Parathyroid adenoma (tissue), 2 donors: Measurements from ENCODE around the gene CAMTA1.
A peak's percentile ranks its signal among the peaks of the same experiment; 100 is the strongest.

ENCODE experiments used
- H2AFZ ChIP-seq: fragments of 300-600 bp; sonication (generic); one replicate; pipeline ENCODE4 v1.7.0; 2017; ENCODE audit warnings: antibody characterized with exemption, mild to moderate bottlenecking
- H3K27ac ChIP-seq: fragments of 300-600 bp; sonication (generic); one replicate; pipeline ENCODE4 v1.7.0; 2017
- H3K27me3 ChIP-seq: fragments of 300-600 bp; sonication (generic); one replicate; pipeline ENCODE4 v1.7.0; 2017; ENCODE audit warnings: low read length; ENCODE audit not compliant: control insufficient read depth, insufficient read depth
- H3K36me3 ChIP-seq: fragments of 300-600 bp; sonication (generic); one replicate; pipeline ENCODE4 v1.7.0; 2017; ENCODE audit warnings: low read length; ENCODE audit not compliant: control insufficient read depth, insufficient read depth
- H3K4me1 ChIP-seq: fragments of 300-600 bp; sonication (generic); one replicate; pipeline ENCODE4 v1.7.0; 2017; ENCODE audit warnings: control low read depth
- H3K4me2 ChIP-seq: fragments of 300-600 bp; sonication (generic); one replicate; pipeline ENCODE4 v1.7.0; 2017; ENCODE audit warnings: low read length
- H3K4me3 ChIP-seq: fragments of 300-600 bp; sonication (generic); one replicate; pipeline ENCODE4 v1.7.0; 2017; ENCODE audit warnings: low read depth, low read length
- H3K79me2 ChIP-seq: fragments of 300-600 bp; sonication (generic); one replicate; pipeline ENCODE4 v1.7.0; 2017; ENCODE audit warnings: control low read depth
- H3K9ac ChIP-seq: fragments of 300-600 bp; sonication (generic); one replicate; pipeline ENCODE4 v1.7.0; 2017; ENCODE audit warnings: mild to moderate bottlenecking
- H3K9me3 ChIP-seq: fragments of 300-600 bp; sonication (generic); one replicate; pipeline ENCODE4 v1.7.0; 2017; ENCODE audit warnings: low read length; ENCODE audit not compliant: control insufficient read depth
- TF ChIP-seq, protein P1 (sequence below): fragments of 300-600 bp; sonication (generic); IDR thresholded peaks from one replicate; pipeline ENCODE4 v1.7.0; 2017; ENCODE audit warnings: antibody characterized with exemption, mild to moderate bottlenecking
- donor health status: primary hyperparathyroidism.

CAMTA1 gene

DNA sequence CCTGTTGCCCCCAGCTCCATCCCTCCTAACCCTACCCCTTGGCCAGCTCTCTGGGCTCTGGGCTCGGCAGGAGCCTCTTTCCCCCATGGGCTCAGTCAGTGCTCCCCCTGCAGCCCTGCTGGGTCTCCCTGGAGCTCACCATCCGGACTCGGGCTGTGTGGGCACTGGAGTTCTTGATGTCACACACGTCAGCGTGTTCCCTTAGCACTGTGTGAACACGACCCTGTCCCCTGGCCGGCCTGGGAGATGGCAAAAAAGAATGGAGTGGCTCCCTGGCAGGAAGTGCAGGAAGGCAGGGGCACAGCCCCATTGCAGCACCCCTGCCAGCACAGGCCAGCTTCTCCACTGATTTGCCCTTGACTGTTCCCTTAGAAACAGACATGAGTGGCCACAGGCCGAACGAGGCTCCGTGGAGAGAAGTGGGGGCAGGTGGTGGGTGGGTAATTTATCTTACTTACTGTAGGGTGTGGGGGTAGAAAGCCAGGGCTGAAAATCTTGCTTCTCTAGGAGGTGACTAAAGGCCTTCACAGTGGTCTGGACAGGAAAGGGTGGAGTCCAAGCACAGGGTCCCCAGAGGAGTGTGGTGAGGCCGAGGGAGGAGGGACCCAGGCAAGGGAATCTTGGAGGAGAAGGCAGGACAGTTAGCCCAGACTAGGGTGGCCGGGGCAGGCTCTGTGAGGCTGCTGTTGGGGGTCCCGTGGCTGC is 604.1 kb downstream of the CAMTA1 start:
- no peak overlapping the region for H3K4me3 ChIP-seq
- H3K9me3 ChIP-seq: no peaks in the 10 kb centered on the region
- H3K4me2 ChIP-seq: no peak overlapping the region
- no peaks in the 10 kb centered on the region for H3K27me3 ChIP-seq
- no peaks in the 10 kb centered on the region for H3K36me3 ChIP-seq
- H3K9ac ChIP-seq: no peak overlapping the region
- H3K27ac ChIP-seq: peak overlapping the region; percentile 36
- no peaks in the 10 kb centered on the region for H3K79me2 ChIP-seq
- no peak overlapping the region for H2AFZ ChIP-seq
- peaks cover 10% of the 10 kb centered on the region for H3K4me1 ChIP-seq
- TF ChIP-seq, protein P1, sequence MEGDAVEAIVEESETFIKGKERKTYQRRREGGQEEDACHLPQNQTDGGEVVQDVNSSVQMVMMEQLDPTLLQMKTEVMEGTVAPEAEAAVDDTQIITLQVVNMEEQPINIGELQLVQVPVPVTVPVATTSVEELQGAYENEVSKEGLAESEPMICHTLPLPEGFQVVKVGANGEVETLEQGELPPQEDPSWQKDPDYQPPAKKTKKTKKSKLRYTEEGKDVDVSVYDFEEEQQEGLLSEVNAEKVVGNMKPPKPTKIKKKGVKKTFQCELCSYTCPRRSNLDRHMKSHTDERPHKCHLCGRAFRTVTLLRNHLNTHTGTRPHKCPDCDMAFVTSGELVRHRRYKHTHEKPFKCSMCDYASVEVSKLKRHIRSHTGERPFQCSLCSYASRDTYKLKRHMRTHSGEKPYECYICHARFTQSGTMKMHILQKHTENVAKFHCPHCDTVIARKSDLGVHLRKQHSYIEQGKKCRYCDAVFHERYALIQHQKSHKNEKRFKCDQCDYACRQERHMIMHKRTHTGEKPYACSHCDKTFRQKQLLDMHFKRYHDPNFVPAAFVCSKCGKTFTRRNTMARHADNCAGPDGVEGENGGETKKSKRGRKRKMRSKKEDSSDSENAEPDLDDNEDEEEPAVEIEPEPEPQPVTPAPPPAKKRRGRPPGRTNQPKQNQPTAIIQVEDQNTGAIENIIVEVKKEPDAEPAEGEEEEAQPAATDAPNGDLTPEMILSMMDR: no peak

DNA sequence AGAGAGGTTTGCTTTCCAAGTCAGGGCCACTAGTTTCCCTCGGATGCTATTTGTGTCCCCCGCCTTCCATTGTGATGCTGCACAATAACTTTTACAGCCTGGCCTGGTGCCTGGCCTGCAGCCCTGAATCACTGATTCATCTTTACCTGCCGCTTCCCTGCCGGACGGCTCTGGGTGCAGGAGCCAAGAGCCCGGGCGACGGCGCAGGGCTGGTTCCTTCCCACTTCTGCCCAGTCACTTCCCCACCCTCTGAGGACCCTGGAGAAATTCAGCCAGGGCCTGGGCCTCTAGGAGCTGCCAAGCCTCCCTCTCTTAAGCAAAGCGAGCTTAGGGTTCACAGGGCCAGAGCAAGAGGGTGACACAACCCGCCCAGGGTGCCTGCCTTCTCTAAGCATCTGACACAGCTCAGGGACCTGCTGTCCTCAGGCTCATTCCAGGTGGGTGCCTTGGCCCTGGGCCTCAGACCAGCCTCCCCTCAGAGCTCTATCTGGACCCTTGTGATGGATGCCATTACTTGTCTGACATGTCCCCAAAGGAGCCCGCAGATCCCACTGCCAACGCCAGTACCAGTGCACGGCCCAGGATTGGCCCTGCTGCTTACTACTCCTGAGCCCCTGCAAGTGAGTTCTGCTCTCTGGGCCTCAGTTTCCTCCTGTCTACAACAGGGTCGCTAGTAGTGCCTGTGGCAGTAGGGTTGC is 604.8 kb downstream of the CAMTA1 start:
- Histone ChIP-seq H3K27me3 (no peaks in the 10 kb centered on the region), H2AFZ (no peak overlapping the region), H3K36me3 (no peaks in the 10 kb centered on the region), H3K79me2 (no peaks in the 10 kb centered on the region), H3K27ac (no peak overlapping the region), H3K9ac (no peak overlapping the region), H3K4me1 (peaks cover 10% of the 10 kb centered on the region), H3K4me3 (no peak overlapping the region), H3K9me3 (no peaks in the 10 kb centered on the region), H3K4me2 (no peak overlapping the region)
- TF ChIP-seq, protein P1: no peak

DNA sequence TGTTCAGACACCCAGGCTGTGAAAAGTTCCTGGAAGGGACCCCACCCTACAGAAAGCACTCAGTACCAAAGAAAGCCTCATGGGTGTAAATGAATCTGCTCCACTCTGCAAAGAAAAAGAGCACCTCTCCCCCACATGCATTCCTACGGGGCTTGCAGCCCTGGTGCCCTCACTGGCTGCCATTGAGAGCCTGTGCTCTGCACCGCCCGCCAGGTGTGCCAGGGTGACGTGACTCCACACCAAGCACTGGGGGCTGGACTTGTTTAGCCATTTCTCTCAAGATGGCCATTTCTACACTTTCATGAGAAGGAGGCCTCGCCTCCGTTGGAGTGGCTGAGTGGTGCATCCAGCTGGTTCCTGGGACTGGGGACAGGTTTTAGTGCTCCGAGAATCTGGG is 605.3 kb downstream of the CAMTA1 start:
- no peak overlapping the region for H2AFZ ChIP-seq
- H3K4me3 ChIP-seq: no peak overlapping the region
- no peak overlapping the region for H3K27ac ChIP-seq
- TF ChIP-seq, protein P1: no peak
- H3K4me2 ChIP-seq: no peak overlapping the region
- H3K36me3 ChIP-seq: no peaks in the 10 kb centered on the region
- no peaks in the 10 kb centered on the region for H3K27me3 ChIP-seq
- no peak overlapping the region for H3K9ac ChIP-seq
- H3K79me2 ChIP-seq: no peaks in the 10 kb centered on the region
- H3K4me1 ChIP-seq: peaks cover 10% of the 10 kb centered on the region
- H3K9me3 ChIP-seq: no peaks in the 10 kb centered on the region

DNA sequence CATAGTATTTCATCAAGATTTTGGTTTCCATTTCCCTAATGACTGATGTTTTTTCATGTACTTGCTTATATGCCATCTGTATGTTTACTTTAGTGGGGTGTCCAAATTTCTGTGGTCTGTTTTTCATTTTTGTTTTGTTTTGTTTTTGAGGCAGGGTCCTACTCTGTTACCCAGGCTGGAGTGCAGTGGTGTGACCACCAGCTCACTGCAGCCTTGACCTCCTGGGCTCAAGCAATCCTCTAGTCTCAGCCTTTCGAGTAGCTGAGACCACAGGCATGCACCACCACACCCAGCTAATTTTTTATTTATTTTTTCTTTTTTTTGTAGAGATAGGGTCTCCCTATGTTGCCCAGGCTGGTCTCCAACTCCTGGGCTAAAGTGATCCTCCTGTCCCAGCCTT is 607.9 kb downstream of the CAMTA1 start:
- TF ChIP-seq, protein P1: no peak
- H3K27ac ChIP-seq: no peak overlapping the region
- H3K4me1 ChIP-seq: peaks cover 6% of the 10 kb centered on the region
- no peak overlapping the region for H3K4me2 ChIP-seq
- H3K36me3 ChIP-seq: no peaks in the 10 kb centered on the region
- no peak overlapping the region for H2AFZ ChIP-seq
- no peaks in the 10 kb centered on the region for H3K9me3 ChIP-seq
- H3K27me3 ChIP-seq: no peaks in the 10 kb centered on the region
- no peaks in the 10 kb centered on the region for H3K79me2 ChIP-seq
- no peak overlapping the region for H3K4me3 ChIP-seq
- H3K9ac ChIP-seq: no peak overlapping the region
